H1 (cell line): ENCODE results near the gene FRRS1L.

Experiments
- EP300 ChIP-seq, 2 experiments: IDR thresholded peaks; 1 replicate in 1 of 2; 2 replicates in 1 of 2; pipeline ENCODE4 v1.6.1; 2011 to 2012; ENCODE audit warnings: low read depth in 2 of 2, low read length in 2 of 2, mild to moderate bottlenecking in 2 of 2, borderline replicate concordance in 1 of 2, inconsistent platforms in 1 of 2, moderate library complexity in 1 of 2
- TF ChIP-seq, protein P1 (sequence below), 3 experiments: IDR thresholded peaks; 1 replicate in 2 of 3; 2 replicates in 1 of 3; pipeline versions ENCODE4 v1.5.1 to v1.6.1; 2011; ENCODE audit warnings: low read length in 3 of 3, mild to moderate bottlenecking in 3 of 3, inconsistent platforms in 2 of 3, low read depth in 1 of 3, moderate library complexity in 1 of 3; ENCODE audit not compliant: insufficient read depth in 1 of 3; ENCODE audit errors: control extremely low read depth in 1 of 3

DNA sequence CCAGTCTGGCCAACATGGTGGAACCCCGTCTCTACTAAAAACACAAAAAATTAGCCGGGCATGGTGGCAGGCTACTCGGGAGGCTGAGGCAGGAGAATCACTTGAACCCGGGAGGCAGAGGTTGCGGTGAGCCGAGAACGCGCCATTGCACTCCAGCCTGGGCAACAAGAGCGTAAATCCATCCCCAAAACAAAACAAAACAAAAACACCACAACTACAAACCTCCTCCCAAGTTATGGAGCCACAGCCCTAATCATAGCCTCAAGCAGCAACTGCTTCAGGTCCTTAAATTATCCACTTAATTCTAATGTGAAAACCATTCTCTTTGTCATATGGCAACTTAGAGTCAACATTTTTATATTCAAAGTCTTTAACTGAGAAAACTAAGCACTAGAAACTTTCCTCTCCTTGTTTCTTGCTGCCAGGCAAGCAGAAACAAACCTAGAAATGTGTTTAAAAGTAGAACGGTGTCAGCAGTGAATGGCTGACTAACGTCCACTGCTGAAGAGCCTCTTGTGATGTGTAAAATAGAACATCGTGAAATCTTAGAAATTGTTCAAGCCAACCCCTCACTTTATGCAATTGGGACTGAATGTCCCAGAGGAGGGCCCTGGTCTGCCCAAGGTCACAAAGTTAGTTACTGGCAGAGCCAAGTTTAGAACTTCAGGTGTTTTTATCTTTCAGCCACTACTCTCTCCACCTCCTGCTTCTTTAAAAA lies 53.0 kb downstream of the FRRS1L start:
- TF ChIP-seq, protein P1, sequence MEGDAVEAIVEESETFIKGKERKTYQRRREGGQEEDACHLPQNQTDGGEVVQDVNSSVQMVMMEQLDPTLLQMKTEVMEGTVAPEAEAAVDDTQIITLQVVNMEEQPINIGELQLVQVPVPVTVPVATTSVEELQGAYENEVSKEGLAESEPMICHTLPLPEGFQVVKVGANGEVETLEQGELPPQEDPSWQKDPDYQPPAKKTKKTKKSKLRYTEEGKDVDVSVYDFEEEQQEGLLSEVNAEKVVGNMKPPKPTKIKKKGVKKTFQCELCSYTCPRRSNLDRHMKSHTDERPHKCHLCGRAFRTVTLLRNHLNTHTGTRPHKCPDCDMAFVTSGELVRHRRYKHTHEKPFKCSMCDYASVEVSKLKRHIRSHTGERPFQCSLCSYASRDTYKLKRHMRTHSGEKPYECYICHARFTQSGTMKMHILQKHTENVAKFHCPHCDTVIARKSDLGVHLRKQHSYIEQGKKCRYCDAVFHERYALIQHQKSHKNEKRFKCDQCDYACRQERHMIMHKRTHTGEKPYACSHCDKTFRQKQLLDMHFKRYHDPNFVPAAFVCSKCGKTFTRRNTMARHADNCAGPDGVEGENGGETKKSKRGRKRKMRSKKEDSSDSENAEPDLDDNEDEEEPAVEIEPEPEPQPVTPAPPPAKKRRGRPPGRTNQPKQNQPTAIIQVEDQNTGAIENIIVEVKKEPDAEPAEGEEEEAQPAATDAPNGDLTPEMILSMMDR (IDR thresholded peaks at IDR 0.05; ENCODE audit: control extremely low read depth in 1 of 3, insufficient read depth in 1 of 3, low read depth in 1 of 3, low read length in 3 of 3) = no peak
- no peak for TF ChIP-seq EP300 (IDR thresholded peaks at IDR 0.05; ENCODE audit: borderline replicate concordance in 1 of 2, low read depth in 2 of 2, low read length in 2 of 2)
